GM19193 (cell line): ENCODE data around the gene SHH.

Experiments used
- POLR2A ChIP-seq: IDR thresholded peaks from 4 replicates; pipeline ENCODE4 v1.6.1; 2011; ENCODE audit not compliant: insufficient read depth, insufficient read length; ENCODE audit errors: extremely low read depth

The SHH gene

DNA sequence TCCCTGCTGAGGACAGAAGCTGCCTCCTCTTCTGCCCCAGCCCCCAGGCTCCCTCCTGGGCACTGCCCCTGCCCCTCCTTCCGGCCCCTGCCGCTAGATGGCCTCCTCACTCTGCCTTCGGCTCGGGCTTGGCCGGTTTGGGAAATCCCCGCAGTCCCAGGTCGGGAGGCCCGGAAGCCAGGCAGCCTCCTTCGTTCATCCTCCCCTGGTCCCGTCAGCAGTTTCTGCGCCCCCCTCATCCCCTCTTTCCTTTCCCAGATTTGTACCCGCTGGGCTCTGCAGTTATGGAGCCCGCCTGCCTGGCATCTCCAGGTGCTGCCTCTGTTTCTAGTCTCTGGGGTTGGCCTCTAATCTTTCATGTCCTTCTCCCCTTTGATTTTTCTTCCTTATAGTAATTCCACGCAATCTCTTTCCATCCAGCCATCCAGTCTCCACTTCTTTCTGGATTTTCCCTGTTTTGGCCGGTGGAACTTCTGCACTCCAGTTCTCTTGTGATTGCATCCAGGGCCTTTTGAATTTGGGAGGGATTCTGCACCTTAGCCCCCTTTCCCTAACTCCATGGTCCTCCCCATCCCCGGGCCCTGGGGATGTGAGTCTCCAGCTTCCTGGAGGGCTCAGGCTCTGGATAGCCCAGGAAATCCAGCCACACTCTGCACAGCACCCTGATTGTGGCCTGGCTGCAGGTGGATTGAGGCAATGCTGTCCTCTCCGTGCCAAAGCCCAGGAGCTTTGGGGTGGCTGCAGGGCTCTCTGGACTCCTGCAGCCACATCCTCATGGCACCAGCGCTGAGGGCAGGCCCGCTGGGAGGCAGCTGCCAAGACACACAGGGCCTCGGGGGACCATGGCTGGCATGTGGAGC is 3.3 kb upstream of the SHH start:
- TF ChIP-seq POLR2A, result no peak

DNA sequence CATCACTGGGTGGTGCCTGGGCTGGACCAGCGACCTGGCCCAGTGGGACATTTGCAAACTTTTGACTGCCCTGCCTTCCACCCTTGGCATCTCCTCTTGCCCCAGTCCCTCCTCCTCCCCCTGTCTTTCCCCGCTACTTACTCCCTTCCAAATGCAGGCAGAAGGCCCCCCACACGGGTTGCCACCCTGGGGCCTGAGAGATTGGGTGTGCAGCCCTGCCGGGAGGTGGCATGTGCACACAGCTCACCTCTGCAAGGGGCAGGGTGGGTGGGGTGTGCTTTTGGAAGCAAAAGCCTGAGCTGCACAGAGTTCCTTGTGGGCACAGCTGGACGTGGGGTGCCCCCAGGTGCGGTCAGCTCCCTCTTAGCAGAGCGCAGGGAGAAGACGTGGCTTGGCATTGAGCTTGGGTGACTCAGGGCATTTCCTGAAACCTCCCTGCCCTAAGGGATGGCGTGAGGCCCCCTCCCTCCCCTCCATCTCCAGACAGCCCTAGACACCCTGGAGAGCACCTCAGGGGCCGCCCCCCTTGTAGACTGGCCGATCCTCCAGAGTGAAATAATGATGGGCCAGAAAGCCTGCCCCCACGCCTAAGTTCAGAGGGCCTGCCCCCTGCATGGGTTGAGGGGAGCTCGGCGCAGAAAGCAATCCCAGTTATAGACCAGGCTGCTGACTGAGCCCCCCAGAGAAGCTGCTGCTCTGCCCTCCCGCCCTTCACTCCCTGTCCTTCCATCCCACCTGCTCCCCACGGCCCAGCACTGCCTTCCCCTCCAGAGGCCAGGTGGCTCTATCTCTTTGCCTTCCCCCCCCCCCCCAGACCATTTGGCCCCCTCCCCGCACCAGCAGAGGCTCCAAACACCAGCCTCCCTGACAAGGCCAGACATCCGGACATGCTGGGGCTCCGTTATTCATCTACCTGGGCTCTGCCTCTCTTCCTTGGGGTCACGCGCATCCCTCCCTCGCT is 2.3 kb upstream of the SHH start:
- no peak for TF ChIP-seq POLR2A

DNA sequence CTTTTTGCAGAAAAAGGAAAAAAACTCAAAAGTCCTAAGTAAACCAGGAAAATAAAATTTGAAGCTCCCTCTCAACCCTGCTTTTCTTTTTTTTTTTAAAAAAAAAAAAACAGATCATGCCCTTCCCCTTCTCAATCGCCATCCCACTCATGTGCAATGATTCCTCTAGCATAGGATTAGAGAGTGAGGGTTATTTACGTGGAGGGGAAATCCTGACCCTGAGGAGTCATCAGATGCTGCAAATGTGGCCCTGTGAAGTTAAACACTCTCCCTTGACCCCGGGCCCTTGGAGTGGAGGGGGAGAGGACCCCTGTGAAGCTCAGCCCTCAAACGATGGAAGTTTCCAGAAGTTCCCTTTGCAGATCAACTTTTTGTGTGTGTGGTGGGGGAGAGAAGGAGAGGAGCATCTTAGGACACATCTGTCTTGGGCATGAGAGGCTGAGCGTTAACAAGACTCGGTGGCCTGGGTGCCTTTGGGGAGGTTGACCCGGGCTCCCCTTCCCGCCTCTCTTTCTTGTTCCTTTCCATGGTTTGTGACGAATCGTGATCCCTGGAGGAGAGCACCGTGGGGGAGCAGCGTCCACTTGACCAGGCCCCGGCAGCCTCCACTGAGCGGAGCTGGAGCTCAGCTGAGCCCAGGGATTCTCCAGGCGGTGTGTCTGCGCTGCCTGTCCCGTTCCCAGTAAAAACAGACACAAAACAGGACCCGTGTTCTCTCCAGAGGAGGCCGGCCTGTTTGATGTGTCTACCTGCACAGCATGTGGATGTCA is 1.5 kb upstream of the SHH start:
- no peak for TF ChIP-seq POLR2A

DNA sequence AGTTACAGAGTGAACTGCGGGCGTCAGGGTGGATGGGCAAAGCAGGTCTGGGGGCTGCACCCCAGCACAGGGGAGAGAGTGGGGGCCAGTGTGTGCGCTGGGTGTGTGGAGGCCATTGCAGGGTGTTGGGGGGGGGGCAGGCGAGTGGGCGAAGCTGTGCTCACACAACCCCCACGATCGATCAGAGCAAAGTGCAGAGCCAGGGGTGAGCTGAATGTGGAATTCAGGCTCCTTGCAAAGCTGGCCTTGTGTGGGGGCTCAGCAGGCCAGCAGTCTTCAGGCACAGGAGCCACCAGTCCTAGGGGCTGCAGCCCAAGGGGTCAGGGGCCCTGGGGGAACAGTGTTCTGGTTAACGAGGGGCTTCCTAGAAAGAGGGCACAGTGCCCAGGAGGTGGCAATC is 862 bp upstream of the SHH start:
- no peak for TF ChIP-seq POLR2A

DNA sequence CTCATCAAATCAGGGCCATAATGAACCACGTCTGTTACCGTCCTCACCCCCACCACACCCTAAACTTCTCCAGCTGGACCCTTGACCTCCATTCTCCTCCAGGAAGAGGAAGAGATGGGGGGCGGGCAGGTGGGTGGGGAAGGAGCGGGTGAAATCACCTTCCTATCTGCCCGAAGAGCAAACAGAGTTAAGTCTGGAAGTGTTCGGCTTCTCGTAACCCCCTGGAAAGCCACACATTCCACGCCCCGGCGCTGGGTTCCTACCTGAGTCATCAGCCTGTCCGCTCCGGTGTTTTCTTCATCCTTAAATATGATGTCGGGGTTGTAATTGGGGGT is 736 bp downstream of the SHH start:
- no peak for TF ChIP-seq POLR2A

DNA sequence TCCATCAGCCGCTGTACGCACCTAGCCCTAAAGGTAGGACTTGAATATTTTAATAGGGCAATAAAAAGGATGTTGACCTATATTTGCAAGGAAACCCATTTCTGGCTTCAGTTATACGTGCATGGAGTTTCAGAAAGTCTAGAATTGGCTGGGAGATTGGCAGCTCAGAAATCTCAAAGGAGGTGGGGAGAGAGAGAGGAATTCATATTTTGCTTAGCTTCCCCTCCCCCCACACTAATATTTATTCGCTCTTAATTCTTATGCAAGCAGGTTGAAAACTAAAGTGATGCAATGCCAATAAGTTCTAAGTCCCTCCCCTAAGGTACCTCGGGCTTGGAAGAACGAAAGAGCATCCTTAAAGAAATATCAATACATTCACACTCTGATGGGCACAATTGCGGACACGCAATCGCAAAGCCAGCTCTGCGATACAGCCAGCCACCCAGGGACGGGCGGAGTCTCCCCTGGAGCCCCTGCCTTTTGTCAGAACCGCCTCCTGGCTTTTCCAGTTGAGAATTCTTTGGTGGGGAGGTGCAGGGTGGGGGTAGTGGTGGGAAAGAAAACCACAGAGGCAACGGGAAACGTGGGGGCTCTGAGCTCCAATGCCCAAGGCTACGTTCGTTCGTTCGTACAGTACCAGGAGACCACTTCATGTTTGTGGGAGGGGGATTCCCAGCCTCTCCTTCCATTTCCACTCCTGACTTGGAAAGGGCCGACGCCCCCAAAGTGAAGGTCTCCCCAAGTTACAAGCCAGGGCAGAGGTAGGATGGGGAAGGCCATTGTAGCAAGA is 1.3 kb downstream of the SHH start:
- TF ChIP-seq POLR2A, result no peak

DNA sequence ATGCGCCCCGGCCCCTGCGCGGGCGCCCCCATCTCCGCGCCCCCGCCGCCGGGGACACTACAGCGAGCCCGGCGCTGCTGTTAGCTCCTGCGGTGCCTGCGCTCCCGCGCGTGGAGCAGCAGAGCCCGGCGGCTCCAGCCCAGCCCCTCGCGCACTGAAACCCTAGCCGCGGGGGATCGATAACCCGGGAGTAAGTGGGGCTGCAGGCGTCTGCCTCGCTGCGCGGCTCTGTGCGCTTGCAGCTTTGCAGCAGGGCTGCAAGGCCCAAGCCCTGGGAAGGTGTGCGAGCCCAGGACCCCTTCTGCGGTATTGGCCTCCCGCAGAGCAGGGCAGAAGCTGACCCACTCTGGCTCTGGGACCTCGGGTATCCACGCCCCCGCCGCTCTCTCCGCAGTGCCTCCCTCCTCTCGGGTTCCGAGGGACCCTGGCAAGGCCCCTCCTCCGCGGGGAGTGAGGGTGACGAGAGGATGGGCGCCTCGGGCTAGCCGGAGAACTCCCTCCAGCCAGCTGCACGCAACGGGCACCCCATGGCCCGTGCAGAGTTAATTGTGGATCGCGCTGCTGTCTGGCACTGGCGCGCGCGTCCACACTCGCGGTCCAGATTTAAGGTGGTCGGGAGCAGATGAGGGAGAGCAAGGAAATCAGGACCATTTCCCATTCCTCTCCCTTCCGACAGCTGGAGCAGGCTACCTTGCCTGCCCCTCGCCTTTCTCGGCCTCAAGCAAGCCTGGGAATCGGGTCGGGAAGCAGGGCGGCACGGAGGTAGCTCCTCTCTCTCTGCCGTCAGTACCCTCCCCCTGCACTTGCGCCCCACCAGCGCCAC is 2.1 kb downstream of the SHH start:
- no peak for TF ChIP-seq POLR2A

DNA sequence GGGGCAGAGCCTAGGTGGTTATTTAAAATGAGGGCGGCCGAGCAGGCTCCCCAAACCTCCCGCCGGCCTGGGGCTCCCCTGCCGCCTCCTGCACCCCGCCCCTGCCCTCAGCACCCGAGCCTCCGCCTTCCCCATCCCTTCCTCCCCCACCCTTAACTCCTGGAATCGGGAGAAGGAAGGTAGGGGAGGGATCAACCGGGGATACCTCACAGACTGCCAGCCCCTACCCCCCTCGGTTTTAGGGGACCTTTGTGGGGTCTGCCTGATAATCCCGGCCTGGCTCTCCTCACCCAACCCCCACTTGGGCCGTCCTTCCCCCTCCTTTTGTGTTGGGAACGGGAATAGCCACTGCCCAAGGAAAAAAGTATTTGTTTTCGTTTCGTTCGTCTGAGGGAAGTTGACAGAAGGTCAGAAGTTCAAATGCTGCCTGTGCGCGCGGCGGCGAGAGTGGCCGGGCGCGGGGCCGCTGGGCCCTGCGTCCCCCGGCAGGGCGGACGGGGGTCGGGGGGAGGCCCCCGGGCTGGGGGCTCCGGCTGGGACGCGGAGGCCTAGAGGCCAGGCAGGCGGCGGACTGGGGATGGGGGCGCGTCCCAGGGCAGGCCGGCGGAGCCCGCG is 2.8 kb downstream of the SHH start:
- no peak for TF ChIP-seq POLR2A

DNA sequence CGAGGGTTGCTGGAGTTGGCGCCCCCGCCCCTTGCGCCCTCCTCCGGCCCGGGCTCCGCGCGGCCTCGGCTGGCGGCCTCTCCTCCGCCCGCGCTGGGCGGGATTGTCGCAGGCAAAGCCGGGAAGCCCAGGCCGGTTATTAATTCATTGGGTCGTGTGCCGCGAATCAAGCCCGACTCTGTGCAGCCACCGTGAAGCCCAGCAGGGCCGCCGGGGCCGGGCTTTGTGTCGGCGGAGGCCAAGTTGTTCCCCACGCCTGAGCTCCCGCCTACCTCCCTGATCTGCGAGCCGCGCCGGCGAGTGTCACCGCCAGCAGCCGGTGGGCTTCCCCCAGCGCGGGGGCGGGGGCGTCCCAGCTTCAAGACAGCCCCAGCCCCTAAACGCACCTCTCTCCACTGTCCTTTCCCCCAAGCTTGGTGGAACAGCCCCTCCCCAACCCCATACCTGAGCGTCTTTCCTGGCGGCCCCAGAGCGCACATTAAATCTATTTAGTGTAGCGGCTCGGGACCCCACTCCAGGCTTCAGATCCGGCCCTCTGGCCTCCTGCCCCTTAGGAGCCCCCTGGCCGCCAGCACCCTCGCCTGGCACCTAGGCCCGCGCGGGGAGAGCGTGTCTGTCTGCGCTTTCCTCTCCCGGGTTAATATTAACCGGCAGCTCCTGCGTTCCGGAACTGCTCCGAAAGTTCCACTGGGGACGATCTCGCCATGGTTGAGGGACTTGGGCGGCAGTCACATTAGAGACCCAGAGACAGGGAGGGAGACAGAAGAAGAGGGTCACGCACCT is 3.5 kb downstream of the SHH start:
- no peak for TF ChIP-seq POLR2A

DNA sequence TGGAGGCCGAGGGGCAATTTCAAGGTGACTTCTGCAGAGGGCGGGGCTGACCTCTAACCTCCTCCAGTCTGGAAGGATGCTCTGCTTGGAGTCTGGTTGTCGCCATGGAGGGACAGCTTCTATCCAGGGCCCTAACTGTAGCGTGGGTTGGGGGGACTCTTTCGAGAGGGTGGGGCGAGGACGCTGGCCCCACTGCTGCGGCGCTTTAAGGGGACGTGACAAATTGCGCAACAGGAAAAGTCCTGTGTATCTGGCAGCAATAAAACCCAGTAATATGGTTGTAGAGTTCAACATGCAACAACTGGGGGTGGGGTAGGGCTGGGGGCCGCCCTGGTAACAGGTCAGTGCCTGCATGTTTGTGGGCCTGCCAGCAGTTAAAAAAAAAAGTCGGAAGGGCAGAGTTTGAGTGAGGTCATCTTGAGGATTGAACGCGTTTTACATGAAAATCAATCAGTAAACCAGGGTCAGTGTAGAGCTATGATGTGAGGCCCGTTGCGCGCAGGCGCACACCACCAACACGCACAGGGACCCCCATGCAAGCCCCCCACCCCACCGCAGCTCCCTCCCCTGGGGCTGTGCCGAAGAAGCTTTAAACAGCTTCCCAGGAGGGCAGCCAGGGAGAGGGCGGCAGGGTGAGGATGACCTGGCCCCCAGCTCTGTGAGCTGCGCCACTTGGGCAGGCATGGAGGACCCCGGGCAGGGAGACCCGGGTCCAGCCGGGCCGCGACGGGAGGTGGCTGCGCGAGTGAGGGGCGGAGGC is 4.3 kb downstream of the SHH start:
- TF ChIP-seq POLR2A, result no peak

DNA sequence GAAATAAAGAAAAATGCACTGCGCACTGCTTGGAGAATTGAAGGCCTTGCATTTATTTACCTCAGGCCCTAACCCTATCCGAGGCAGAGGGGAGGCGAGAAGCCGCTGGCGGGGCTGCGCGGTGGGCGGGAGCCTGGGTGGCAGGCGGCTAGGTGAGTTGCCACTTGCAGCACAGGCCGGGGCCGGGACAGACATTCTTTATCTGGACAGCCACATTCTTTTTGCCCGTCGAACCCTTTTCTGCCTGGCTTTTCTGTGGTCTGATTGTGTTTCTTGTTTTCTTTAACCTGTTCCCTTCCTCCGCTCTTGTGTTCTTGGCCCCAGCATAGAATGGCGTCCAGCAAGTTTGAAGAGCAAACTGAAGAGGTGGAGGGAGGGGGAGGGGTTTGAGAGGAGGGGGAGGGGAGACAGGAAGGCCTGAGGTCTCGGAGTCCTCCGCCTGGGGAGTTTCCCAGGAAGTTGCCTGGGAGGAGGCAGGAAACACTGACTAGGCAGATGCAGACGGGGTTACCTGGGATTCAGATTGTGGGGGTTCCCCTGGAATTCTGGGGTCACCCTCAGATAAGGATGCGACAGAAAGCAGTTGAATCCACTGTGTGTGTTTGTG is 5.1 kb downstream of the SHH start:
- TF ChIP-seq POLR2A, result no peak
